ENCODE data around the gene FBXW4.

Gene FBXW4

GRCh38 chr10:101694674-101695403 is at the start of gene FBXW4 (continued):
- TF ChIP-seq ZNF561 (tag by site-specific recombination; IDR thresholded peaks at IDR 0.05; ENCODE audit: borderline replicate concordance) (peak; percentile 67; the same call in 1 of the 2 replicates), ZNF768 (tag by site-specific recombination; IDR thresholded peaks at IDR 0.05) (no peak; the same call in 1 of the 2 replicates), KLF1 (tag by site-specific recombination; IDR thresholded peaks at IDR 0.05) (peak; percentile 54), PBX3 (CRISPR knock-in tag; IDR thresholded peaks at IDR 0.05) (no peak), SP2 (tag by site-specific recombination; IDR thresholded peaks at IDR 0.05) (peak; percentile 67), ZBTB11 (tag by site-specific recombination; conservative IDR thresholded peaks at IDR 0.05; ENCODE audit: low read depth) (peak; percentile 91), ZNF157 (tag by site-specific recombination; IDR thresholded peaks at IDR 0.05) (peak; percentile 15; the same call in 1 of the 2 replicates), ZNF16 (tag by site-specific recombination; IDR thresholded peaks at IDR 0.05; ENCODE audit: low read depth) (no peak; the same call in 1 of the 2 replicates), ZNF426 (tag by site-specific recombination; IDR thresholded peaks at IDR 0.05) (no peak), ZNF585B (tag by site-specific recombination; IDR thresholded peaks at IDR 0.05) (no peak), ZNF18 (tag by site-specific recombination; IDR thresholded peaks at IDR 0.05) (no peak), BCL11A (tag by site-specific recombination; IDR thresholded peaks at IDR 0.05; ENCODE audit: low read depth) (0 out of 2 replicates have a peak, but pooled peaks have one; percentile 33), ZBTB44 (tag by site-specific recombination; IDR thresholded peaks at IDR 0.05) (no peak), ZNF112 (tag by site-specific recombination; IDR thresholded peaks at IDR 0.05) (no peak), GLI4 (tag by site-specific recombination; IDR thresholded peaks at IDR 0.05) (peak; percentile 88), ZBTB49 (tag by site-specific recombination; IDR thresholded peaks at IDR 0.05; ENCODE audit: low read depth) (no peak), ZNF670 (tag by site-specific recombination; IDR thresholded peaks at IDR 0.05; ENCODE audit: low read depth) (no peak), PRDM4 (tag by site-specific recombination; IDR thresholded peaks at IDR 0.05) (no peak), ZNF202 (tag by site-specific recombination; IDR thresholded peaks at IDR 0.05; ENCODE audit: borderline replicate concordance) (no peak), GFI1B (tag by site-specific recombination; IDR thresholded peaks at IDR 0.05) (0 out of 2 replicates have a peak, but pooled peaks have one; percentile 26)
- TF ChIP-seq, protein P1, sequence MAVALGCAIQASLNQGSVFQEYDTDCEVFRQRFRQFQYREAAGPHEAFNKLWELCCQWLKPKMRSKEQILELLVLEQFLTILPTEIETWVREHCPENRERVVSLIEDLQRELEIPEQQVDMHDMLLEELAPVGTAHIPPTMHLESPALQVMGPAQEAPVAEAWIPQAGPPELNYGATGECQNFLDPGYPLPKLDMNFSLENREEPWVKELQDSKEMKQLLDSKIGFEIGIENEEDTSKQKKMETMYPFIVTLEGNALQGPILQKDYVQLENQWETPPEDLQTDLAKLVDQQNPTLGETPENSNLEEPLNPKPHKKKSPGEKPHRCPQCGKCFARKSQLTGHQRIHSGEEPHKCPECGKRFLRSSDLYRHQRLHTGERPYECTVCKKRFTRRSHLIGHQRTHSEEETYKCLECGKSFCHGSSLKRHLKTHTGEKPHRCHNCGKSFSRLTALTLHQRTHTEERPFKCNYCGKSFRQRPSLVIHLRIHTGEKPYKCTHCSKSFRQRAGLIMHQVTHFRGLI (tag by site-specific recombination; IDR thresholded peaks at IDR 0.05): no peak
- TF ChIP-seq, protein P2, sequence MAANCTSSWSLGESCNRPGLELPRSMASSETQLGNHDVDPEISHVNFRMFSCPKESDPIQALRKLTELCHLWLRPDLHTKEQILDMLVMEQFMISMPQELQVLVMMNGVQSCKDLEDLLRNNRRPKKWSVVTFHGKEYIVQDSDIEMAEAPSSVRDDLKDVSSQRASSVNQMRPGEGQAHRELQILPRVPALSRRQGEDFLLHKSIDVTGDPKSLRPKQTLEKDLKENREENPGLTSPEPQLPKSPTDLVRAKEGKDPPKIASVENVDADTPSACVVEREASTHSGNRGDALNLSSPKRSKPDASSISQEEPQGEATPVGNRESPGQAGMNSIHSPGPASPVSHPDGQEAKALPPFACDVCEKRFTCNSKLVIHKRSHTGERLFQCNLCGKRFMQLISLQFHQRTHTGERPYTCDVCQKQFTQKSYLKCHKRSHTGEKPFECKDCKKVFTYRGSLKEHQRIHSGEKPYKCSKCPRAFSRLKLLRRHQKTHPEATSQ (tag by site-specific recombination; IDR thresholded peaks at IDR 0.05): no peak
